SK-N-SH treated with all-trans-retinoic acid at 6 μM for 48 hours (cell line): ENCODE results near the gene LBHD2.

ENCODE experiments used
- ATAC-seq: fragments of 200-7000 bp; cut with Tn5 transposase; 3 replicates; pipeline ENCODE4 v1.9.1; 2020; ENCODE audit warnings: mild to moderate bottlenecking, moderate library complexity
- ARNTL ChIP-seq: fragments of 450-650 bp; formaldehyde crosslinking; IDR thresholded peaks from 2 replicates; pipeline ENCODE4 v1.5.0; 2020; ENCODE audit warnings: low read depth, mild to moderate bottlenecking, moderate library complexity, borderline replicate concordance
- BACH2 ChIP-seq: fragments of 250-450 bp; sonication (Bioruptor Pico); IDR thresholded peaks from 2 replicates; pipeline ENCODE4 v1.9.0; 2021; ENCODE audit warnings: mild to moderate bottlenecking, borderline replicate concordance
- CREB5 ChIP-seq: fragments of 250-450 bp; sonication (Bioruptor Pico); IDR thresholded peaks from 2 replicates; pipeline ENCODE4 v1.5.1; 2020; ENCODE audit warnings: low read depth, mild to moderate bottlenecking, moderate library complexity
- ESRRG ChIP-seq: fragments of 250-450 bp; sonication (Bioruptor Pico); IDR thresholded peaks from 2 replicates; pipeline ENCODE4 v1.6.1; 2021; ENCODE audit warnings: mild to moderate bottlenecking
- GLIS3 ChIP-seq: fragments of 250-450 bp; sonication (Bioruptor Pico); IDR thresholded peaks from 2 replicates; pipeline ENCODE4 v1.5.0; 2020; ENCODE audit warnings: mild to moderate bottlenecking, moderate library complexity
- ISL1 ChIP-seq: fragments of 250-450 bp; sonication (Bioruptor Pico); IDR thresholded peaks from 2 replicates; pipeline ENCODE4 v2.1.2; 2022; ENCODE audit warnings: mild to moderate bottlenecking, moderate library complexity
- PATZ1 ChIP-seq: fragments of 250-450 bp; sonication (Bioruptor Pico); IDR thresholded peaks from 2 replicates; pipeline ENCODE4 v1.8.0; 2020; ENCODE audit warnings: mild to moderate bottlenecking, moderate library complexity, borderline replicate concordance
- POU6F1 ChIP-seq: fragments of 250-450 bp; sonication (Bioruptor Pico); IDR thresholded peaks from 2 replicates; pipeline ENCODE4 v1.8.0; 2021; ENCODE audit warnings: low read depth, mild to moderate bottlenecking, moderate library complexity, borderline replicate concordance
- PPARA ChIP-seq: fragments of 250-450 bp; sonication (Bioruptor Pico); IDR thresholded peaks from 2 replicates; pipeline ENCODE4 v1.5.0; 2020; ENCODE audit warnings: mild to moderate bottlenecking, borderline replicate concordance
- RARB ChIP-seq: fragments of 250-450 bp; sonication (Bioruptor Pico); IDR thresholded peaks from 2 replicates; pipeline ENCODE4 v1.8.0; 2021; ENCODE audit warnings: mild to moderate bottlenecking, moderate library complexity
- SNAI2 ChIP-seq: fragments of 250-450 bp; sonication (Bioruptor Pico); IDR thresholded peaks from 2 replicates; pipeline ENCODE4 v1.5.0; 2020; ENCODE audit warnings: mild to moderate bottlenecking, moderate library complexity
- TCF4 ChIP-seq: fragments of 250-450 bp; sonication (Bioruptor Pico); IDR thresholded peaks from 2 replicates; pipeline ENCODE4 v1.8.0; 2021; ENCODE audit warnings: mild to moderate bottlenecking, moderate library complexity, borderline replicate concordance
- TOX ChIP-seq: fragments of 250-450 bp; sonication (Bioruptor Pico); IDR thresholded peaks from 2 replicates; pipeline ENCODE4 v1.8.0; 2021; ENCODE audit warnings: mild to moderate bottlenecking, moderate library complexity, borderline replicate concordance
- TSHZ2 ChIP-seq: fragments of 250-450 bp; sonication (Bioruptor Pico); IDR thresholded peaks from 2 replicates; pipeline ENCODE4 v1.5.0; 2020; ENCODE audit warnings: mild to moderate bottlenecking, moderate library complexity
- ZFP3 ChIP-seq: fragments of 250-450 bp; sonication (Bioruptor Pico); IDR thresholded peaks from 2 replicates; pipeline ENCODE4 v1.5.0; 2020; ENCODE audit warnings: mild to moderate bottlenecking, moderate library complexity
- ZFP30 ChIP-seq: fragments of 450-650 bp; formaldehyde crosslinking; IDR thresholded peaks from 2 replicates; pipeline ENCODE4 v1.5.0; 2022; ENCODE audit warnings: mild to moderate bottlenecking, moderate library complexity
- ZNF565 ChIP-seq: fragments of 450-650 bp; formaldehyde crosslinking; conservative IDR thresholded peaks from 2 replicates; pipeline ENCODE4 v1.5.0; 2020; ENCODE audit warnings: low read depth, mild to moderate bottlenecking, moderate library complexity
- ZNF70 ChIP-seq: fragments of 450-650 bp; formaldehyde crosslinking; IDR thresholded peaks from 2 replicates; pipeline ENCODE4 v1.5.0; 2020; ENCODE audit warnings: mild to moderate bottlenecking, moderate library complexity
- ZNF8 ChIP-seq: fragments of 450-650 bp; formaldehyde crosslinking; IDR thresholded peaks from 2 replicates; pipeline ENCODE4 v1.5.0; 2020; ENCODE audit warnings: mild to moderate bottlenecking, moderate library complexity

The LBHD2 gene

GRCh38 chr14:103101257-103101962, 17.4 kb downstream of the LBHD2 start:
- ATAC-seq = no peak
- no peak for TF ChIP-seq ESRRG
- TF ChIP-seq CREB5 (CRISPR knock-in tag) = no peak
- TF ChIP-seq ZFP3 (CRISPR knock-in tag) = no peak
- no peak for TF ChIP-seq ZFP30 (CRISPR knock-in tag)
- no peak for TF ChIP-seq SNAI2 (CRISPR knock-in tag)
- TF ChIP-seq ZNF70 (CRISPR knock-in tag) = no peak
- TF ChIP-seq ARNTL (CRISPR knock-in tag) = no peak

GRCh38 chr14:103101963-103102688, 18.1 kb downstream of the LBHD2 start:
- no peak for TF ChIP-seq TOX
- TF ChIP-seq TCF4 = no peak
- TF ChIP-seq GLIS3 (CRISPR knock-in tag) = no peak
- no peak for TF ChIP-seq TSHZ2 (CRISPR knock-in tag)
- TF ChIP-seq PPARA = no peak
- TF ChIP-seq ZNF70 (CRISPR knock-in tag) = no peak
- TF ChIP-seq ZFP3 (CRISPR knock-in tag) = no peak
- TF ChIP-seq ZNF565 (CRISPR knock-in tag) = no peak
- no peak for TF ChIP-seq POU6F1 (CRISPR knock-in tag)
- no peak for TF ChIP-seq CREB5 (CRISPR knock-in tag)
- no peak for TF ChIP-seq BACH2 (CRISPR knock-in tag)
- TF ChIP-seq ZNF8 = no peak
- no peak for TF ChIP-seq RARB
- no peak for TF ChIP-seq SNAI2 (CRISPR knock-in tag)
- no peak for TF ChIP-seq ZFP30 (CRISPR knock-in tag)
- ATAC-seq = no peak

- ATAC-seq = no peak
- TF ChIP-seq ISL1 (CRISPR knock-in tag) (no peak), ZNF70 (CRISPR knock-in tag) (no peak), PATZ1 (CRISPR knock-in tag) (no peak)
Observed at GRCh38 chr14:103102689-103103260, 18.8 kb downstream of the LBHD2 start.
